Thyroid gland (tissue), 4 donors: Measurements from ENCODE around the gene ESPN.

Experiments
- CTCF ChIP-seq, 6 experiments: fragments of 200-600 bp in 3 of 6; fragments of 450-650 bp in 3 of 6; sonication (generic) in 3 of 6; IDR thresholded peaks; one replicate each; pipeline ENCODE4 v1.5.1; 2016 to 2019; ENCODE audit warnings: antibody characterized with exemption in 6 of 6, mild to moderate bottlenecking in 2 of 6, inconsistent platforms in 1 of 6, moderate library complexity in 1 of 6
- POLR2A ChIP-seq, 2 donors: fragments of 450-650 bp; IDR thresholded peaks; one replicate each; pipeline ENCODE4 v1.6.1; 2017; ENCODE audit warnings: antibody characterized with exemption in 2 of 2, mild to moderate bottlenecking in 2 of 2, moderate library complexity in 1 of 2

- TF ChIP-seq CTCF (IDR thresholded peaks at IDR 0.05) (peak; percentile 51 to 86 (median 80)), POLR2A (IDR thresholded peaks at IDR 0.05) (no peak)
These were observed 61.9 kb downstream of the ESPN start for GRCh38 chr1:6486433-6487011.
